Neuronal stem cell (in vitro differentiated cells): ENCODE results near the gene ZBTB45.

ENCODE experiments used
- DNase-seq: peaks from one replicate; pipeline ENCODE4 v3.0.0-alpha.2; 2013; ENCODE audit warnings: low spot score
- H2AFZ ChIP-seq: one replicate; pipeline ENCODE4 v1.6.1; 2013; ENCODE audit warnings: mild to moderate bottlenecking, low read length, inconsistent platforms
- H2AK5ac ChIP-seq: 2 replicates; pipeline ENCODE4 v1.6.1; 2013; ENCODE audit warnings: low read depth, mild to moderate bottlenecking, inconsistent platforms, low read length, moderate library complexity, mixed read lengths
- H2BK120ac ChIP-seq: 2 replicates; pipeline ENCODE4 v1.6.1; 2013; ENCODE audit warnings: low read depth, mild to moderate bottlenecking, inconsistent platforms, low read length, moderate library complexity, mixed read lengths
- H2BK12ac ChIP-seq: one replicate; pipeline ENCODE4 v1.6.1; 2013; ENCODE audit warnings: low read length, inconsistent platforms
- H2BK15ac ChIP-seq: 2 replicates; pipeline ENCODE4 v1.6.1; 2013; ENCODE audit warnings: mild to moderate bottlenecking, low read length, inconsistent platforms, mixed read lengths
- H2BK5ac ChIP-seq: one replicate; pipeline ENCODE4 v1.6.1; 2013; ENCODE audit warnings: inconsistent platforms, mild to moderate bottlenecking, low read length, moderate library complexity
- H3K14ac ChIP-seq: one replicate; pipeline ENCODE4 v1.6.1; 2013; ENCODE audit warnings: low read length, inconsistent platforms
- H3K18ac ChIP-seq: 2 replicates; pipeline ENCODE4 v1.6.1; 2013; ENCODE audit warnings: low read length, inconsistent platforms
- H3K23ac ChIP-seq: 2 replicates; pipeline ENCODE4 v1.6.1; 2013; ENCODE audit warnings: low read depth, mild to moderate bottlenecking, mixed read lengths, low read length, inconsistent platforms; ENCODE audit not compliant: poor library complexity
- H3K27ac ChIP-seq: replicated peaks from 3 replicates; pipeline ENCODE4 v1.5.1; 2013; ENCODE audit warnings: low read length, inconsistent platforms
- H3K27me3 ChIP-seq, 3 experiments: 2 replicates each; pipeline ENCODE4 v1.6.1; 2013; ENCODE audit warnings: low read length in 3 of 3, mild to moderate bottlenecking in 2 of 3, inconsistent platforms in 1 of 3, low read depth in 1 of 3, mixed read lengths in 1 of 3, moderate library complexity in 1 of 3; ENCODE audit not compliant: control insufficient read depth in 3 of 3, insufficient read depth in 3 of 3
- H3K36me3 ChIP-seq, 2 donors: replicated peaks in 1 of 2; 2 replicates each; pipeline ENCODE4 v1.6.1; 2013; ENCODE audit warnings: low read length in 2 of 2; ENCODE audit not compliant: control insufficient read depth in 2 of 2, insufficient read depth in 2 of 2
- H3K4ac ChIP-seq: 2 replicates; pipeline ENCODE4 v1.6.1; 2013; ENCODE audit warnings: inconsistent platforms, mild to moderate bottlenecking, low read length, moderate library complexity
- H3K4me1 ChIP-seq, 2 donors: 1 replicate in 1 of 2; 2 replicates in 1 of 2; pipeline ENCODE4 v1.6.1; 2013; ENCODE audit warnings: low read length in 2 of 2, low read depth in 1 of 2; ENCODE audit not compliant: control insufficient read depth in 2 of 2, insufficient read depth in 1 of 2
- H3K4me2 ChIP-seq: one replicate; pipeline ENCODE4 v1.6.1; 2013; ENCODE audit warnings: mild to moderate bottlenecking, low read length, inconsistent platforms; ENCODE audit not compliant: insufficient read depth, poor library complexity, severe bottlenecking
- H3K4me3 ChIP-seq, 2 donors: 2 replicates each; pipeline ENCODE4 v1.5.1; 2013; ENCODE audit warnings: low read length in 2 of 2, mild to moderate bottlenecking in 2 of 2, inconsistent platforms in 1 of 2, moderate library complexity in 1 of 2
- H3K79me1 ChIP-seq: one replicate; pipeline ENCODE4 v1.6.1; 2013; ENCODE audit warnings: low read depth, mild to moderate bottlenecking, inconsistent platforms, low read length, moderate library complexity
- H3K9ac ChIP-seq: one replicate; pipeline ENCODE4 v1.6.1; 2013; ENCODE audit warnings: mild to moderate bottlenecking, low read depth, low read length, inconsistent platforms; ENCODE audit not compliant: poor library complexity
- H3K9me3 ChIP-seq, 2 donors: replicated peaks in 1 of 2; 2 replicates each; pipeline versions ENCODE3 to v1.6.1; 2013; ENCODE audit warnings: low read length in 2 of 2, mild to moderate bottlenecking in 2 of 2, inconsistent platforms in 1 of 2, low read depth in 1 of 2, mixed read lengths in 1 of 2, moderate library complexity in 1 of 2; ENCODE audit not compliant: control insufficient read depth in 2 of 2, insufficient read depth in 1 of 2
- H4K8ac ChIP-seq: one replicate; pipeline ENCODE4 v1.6.1; 2013; ENCODE audit warnings: low read depth, mild to moderate bottlenecking, inconsistent platforms, low read length, moderate library complexity
- H4K91ac ChIP-seq: one replicate; pipeline ENCODE4 v1.6.1; 2013; ENCODE audit warnings: low read length, low read depth, mild to moderate bottlenecking, inconsistent platforms; ENCODE audit not compliant: poor library complexity
- WGBS, 2 donors: extraction: QIAGEN DNeasy Blood & Tissue Kit; methylation state at CpG; one replicate each; pipeline ENCODE4 v1.1.7; 2013; ENCODE audit warnings: missing lambda C conversion rate in 2 of 2, mixed read lengths in 1 of 2; ENCODE audit not compliant: insufficient read length in 2 of 2, insufficient replicate concordance in 1 of 2; ENCODE audit errors: extremely low coverage in 2 of 2; 5-methylcytosine and 5-hydroxymethylcytosine counted together

Gene ZBTB45

DNA sequence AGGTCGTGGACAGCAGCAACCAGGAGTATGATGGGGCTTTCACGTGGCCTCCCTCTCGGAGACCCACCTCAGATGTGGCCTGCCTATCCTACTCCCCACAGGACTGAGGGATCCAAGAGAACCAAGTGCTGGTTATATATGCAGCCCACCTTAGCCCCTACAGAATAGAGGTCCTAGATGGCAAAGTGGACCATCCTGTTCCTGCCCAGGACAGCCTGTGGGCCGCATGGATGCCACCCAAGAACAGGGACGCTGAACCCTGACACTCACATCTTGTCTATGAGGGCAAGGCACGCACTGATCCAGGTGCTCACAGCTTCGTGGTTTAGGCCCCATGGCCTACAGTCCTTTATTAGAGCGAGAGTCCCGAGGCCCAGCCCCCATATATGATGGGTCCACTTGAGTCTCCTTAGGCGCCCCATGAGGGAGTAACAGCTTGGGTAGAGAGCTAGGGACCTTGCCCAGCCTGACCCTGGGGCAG lies 6.4 kb downstream of the ZBTB45 start:
- no peak overlapping the region for H3K4ac ChIP-seq
- H2BK12ac ChIP-seq = no peak overlapping the region
- H4K8ac ChIP-seq = no peak overlapping the region
- H2BK5ac ChIP-seq = no peak overlapping the region
- no peak overlapping the region for H2BK120ac ChIP-seq
- peak overlapping the region; percentile 96 for H2AK5ac ChIP-seq
- DNase-seq = no peak
- no peak overlapping the region for H3K14ac ChIP-seq
- H3K9ac ChIP-seq = no peak overlapping the region
- H3K4me3 ChIP-seq = no peak overlapping the region
- H3K36me3 ChIP-seq = peaks cover 24 to 47% of the 10 kb centered on the region in 2 donors
- H3K18ac ChIP-seq = no peak overlapping the region
- peak overlapping the region; percentile 85 for H3K23ac ChIP-seq
- peaks cover 4 to 12% of the 10 kb centered on the region in 2 donors for H3K4me1 ChIP-seq
- no peak overlapping the region for H3K4me2 ChIP-seq
- H3K27ac ChIP-seq = no peak overlapping the region
- no peak overlapping the region for H2AFZ ChIP-seq
- H3K27me3 ChIP-seq = no peaks in the 10 kb centered on the region
- H3K9me3 ChIP-seq = no peaks in the 10 kb centered on the region
- H2BK15ac ChIP-seq = no peak overlapping the region
- no CpG with 5 or more reads among the region's 10 CpGs for WGBS, 2 donors
- no peak overlapping the region for H4K91ac ChIP-seq
- H3K79me1 ChIP-seq = peaks cover 13% of the 10 kb centered on the region

DNA sequence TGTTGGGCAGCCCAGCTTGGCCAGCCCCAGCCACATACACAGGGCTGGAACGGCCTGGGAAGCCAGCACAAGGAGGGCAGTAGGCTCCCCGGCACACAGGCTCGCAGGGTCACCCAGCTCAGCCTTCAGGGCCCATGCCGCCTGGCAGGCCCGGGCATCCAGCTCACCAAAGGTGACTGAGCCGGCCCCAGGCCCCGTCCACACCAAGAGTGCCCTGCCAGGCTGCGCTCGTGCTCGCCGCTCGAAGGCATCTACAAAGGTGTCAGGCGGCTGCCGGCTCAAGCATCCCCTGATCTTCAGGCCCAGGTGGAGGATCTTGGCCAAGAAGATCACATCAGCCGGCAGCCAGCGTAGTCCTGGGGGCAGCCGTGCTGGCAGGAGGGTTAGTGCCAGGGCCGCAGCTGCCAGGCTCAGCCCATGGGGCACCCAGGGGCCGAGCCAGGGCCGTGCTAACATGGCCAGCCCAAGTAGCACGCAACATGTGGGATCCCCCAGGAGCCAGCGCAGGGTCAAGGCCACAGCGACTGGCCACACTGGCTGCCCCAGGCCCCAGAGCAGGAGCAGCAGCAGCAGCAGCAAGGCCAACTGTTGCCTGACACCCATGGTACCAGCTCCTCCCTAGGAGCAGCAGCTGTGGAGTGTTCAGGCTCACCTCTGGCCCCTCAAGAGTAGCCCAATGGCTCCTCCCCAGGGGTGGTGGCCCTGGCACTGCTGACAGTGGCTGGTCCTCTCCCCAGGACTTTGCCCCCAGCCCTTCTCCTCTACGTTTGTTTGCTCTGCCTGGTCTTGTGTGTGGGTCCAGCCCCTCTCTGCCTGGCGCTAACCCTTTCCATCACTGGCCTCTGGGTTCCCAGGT lies 8.0 kb downstream of the ZBTB45 start, which contains the start of gene SLC27A5:
TSS of gene SLC27A5 (minus strand) at position 640 of the 856 bp plus-strand sequence. CDS start at position 603, 37 bp downstream.
- Histone ChIP-seq H3K4me3 (peak within 1 kb of the TSS in 1 of 2 donors; percentile 14), H3K18ac (no peak within 1 kb of the TSS), H3K4me1 (peaks cover 0 to 9% of the 10 kb centered on the region in 2 donors), H3K9me3 (no peaks in the 10 kb centered on the region), H2BK12ac (no peak within 1 kb of the TSS), H3K4ac (peak within 1 kb of the TSS; percentile 45), H3K4me2 (no peak within 1 kb of the TSS), H2BK15ac (no peak within 1 kb of the TSS), H4K8ac (peak within 1 kb of the TSS; percentile 43), H2AFZ (no peak within 1 kb of the TSS), H4K91ac (no peak within 1 kb of the TSS), H3K9ac (peak within 1 kb of the TSS; percentile 30), H3K27me3 (no peaks in the 10 kb centered on the region), H2BK120ac (no peak within 1 kb of the TSS), H3K23ac (peak within 1 kb of the TSS; percentile 67), H2AK5ac (peak within 1 kb of the TSS; percentile 56), H3K14ac (peak within 1 kb of the TSS; percentile 56), H2BK5ac (no peak within 1 kb of the TSS), H3K27ac (no peak within 1 kb of the TSS), H3K79me1 (peaks cover under 1% of the 10 kb centered on the region), H3K36me3 (peaks cover 16 to 36% of the 10 kb centered on the region in 2 donors)
- DNase-seq = no peak
- WGBS, 2 donors = no CpG with 5 or more reads among the region's 25 CpGs

DNA sequence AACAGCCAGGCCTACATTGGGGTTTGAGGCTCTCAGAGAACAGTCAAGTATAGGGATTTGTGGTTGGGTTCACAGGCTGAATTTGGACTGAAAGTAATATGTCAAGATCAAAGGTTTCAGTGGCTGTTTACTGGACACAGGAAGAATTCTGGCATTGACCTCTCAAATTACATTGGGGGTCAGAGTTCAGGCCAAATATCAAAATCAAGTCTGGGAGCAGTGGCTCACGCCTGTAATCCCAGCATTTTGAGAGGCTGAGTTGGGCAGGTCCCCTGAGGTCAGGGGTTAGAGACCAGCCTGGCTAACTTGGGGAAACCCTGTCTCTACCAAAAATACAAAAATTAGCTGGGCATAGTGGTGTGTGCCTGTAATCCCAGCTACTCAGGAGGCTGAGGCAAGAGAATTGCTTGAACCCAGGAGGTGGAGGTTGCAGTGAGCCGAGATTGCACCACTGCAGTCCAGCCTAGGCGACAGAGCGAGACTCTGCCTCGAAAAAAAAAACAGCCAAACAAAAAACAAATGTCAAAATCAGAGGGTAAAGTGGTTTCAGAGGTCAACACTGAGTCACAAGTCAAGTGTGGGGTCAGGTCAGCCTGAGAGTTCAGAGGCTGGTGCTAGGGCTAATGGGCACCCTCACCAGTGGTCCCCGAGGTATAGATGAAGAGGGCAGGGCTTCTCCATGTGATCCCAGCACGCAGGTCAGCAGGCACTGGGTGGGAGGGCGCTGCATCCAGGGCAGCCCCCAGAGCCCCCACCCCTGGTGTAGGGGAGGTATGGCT lies 9.3 kb downstream of the ZBTB45 start:
- no peak for DNase-seq
- H3K4me1 ChIP-seq = peaks cover 0 to 6% of the 10 kb centered on the region in 2 donors

DNA sequence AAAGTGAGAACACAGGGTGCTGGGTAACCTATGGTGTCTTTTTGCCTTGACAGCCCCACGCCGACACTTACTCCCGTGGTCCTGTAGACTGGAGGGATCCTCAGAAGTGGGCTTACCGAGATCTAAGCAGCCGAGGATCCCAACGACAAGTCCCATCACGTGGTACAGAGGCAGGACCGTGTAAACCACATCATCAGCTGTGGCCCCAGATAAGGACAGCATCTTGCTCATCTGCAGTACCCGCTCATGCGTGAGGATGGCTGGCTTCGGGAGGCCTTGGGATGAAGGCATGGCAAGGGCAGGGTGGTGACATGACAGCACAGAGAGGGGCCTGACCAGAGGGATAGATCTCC lies 9.9 kb downstream of the ZBTB45 start:
- no peak overlapping the region for H3K9ac ChIP-seq
- H3K4ac ChIP-seq = no peak overlapping the region
- H2AK5ac ChIP-seq = no peak overlapping the region
- H3K27ac ChIP-seq = no peak overlapping the region
- no peak overlapping the region for H4K8ac ChIP-seq
- H3K27me3 ChIP-seq = no peaks in the 10 kb centered on the region
- no peaks in the 10 kb centered on the region for H3K9me3 ChIP-seq
- H3K4me2 ChIP-seq = no peak overlapping the region
- no peak overlapping the region for H2BK12ac ChIP-seq
- no peak overlapping the region for H3K23ac ChIP-seq
- H2BK120ac ChIP-seq = no peak overlapping the region
- DNase-seq = no peak
- H3K79me1 ChIP-seq = no peaks in the 10 kb centered on the region
- no peak overlapping the region for H2BK15ac ChIP-seq
- H3K4me3 ChIP-seq = no peak overlapping the region
- H3K36me3 ChIP-seq = peaks cover 5 to 21% of the 10 kb centered on the region in 2 donors
- H3K14ac ChIP-seq = no peak overlapping the region
- no CpG with 5 or more reads among the region's 11 CpGs for WGBS, 2 donors
- H3K4me1 ChIP-seq = peaks cover 0 to 6% of the 10 kb centered on the region in 2 donors
- no peak overlapping the region for H3K18ac ChIP-seq
- H2AFZ ChIP-seq = no peak overlapping the region
- H2BK5ac ChIP-seq = no peak overlapping the region
- no peak overlapping the region for H4K91ac ChIP-seq

More for the DNA sequence above, 9.3 kb downstream of the ZBTB45 start:
- Histone ChIP-seq H3K4me3 (no peak overlapping the region), H4K91ac (no peak overlapping the region), H3K14ac (no peak overlapping the region), H3K4ac (no peak overlapping the region), H3K9me3 (no peaks in the 10 kb centered on the region), H3K36me3 (peaks cover 5 to 24% of the 10 kb centered on the region in 2 donors), H3K27ac (no peak overlapping the region), H4K8ac (no peak overlapping the region), H2AK5ac (no peak overlapping the region), H3K4me2 (no peak overlapping the region), H2BK120ac (no peak overlapping the region), H2BK5ac (no peak overlapping the region), H3K27me3 (no peaks in the 10 kb centered on the region), H3K23ac (no peak overlapping the region), H2AFZ (no peak overlapping the region), H2BK12ac (no peak overlapping the region), H2BK15ac (no peak overlapping the region), H3K9ac (no peak overlapping the region), H3K18ac (no peak overlapping the region), H3K79me1 (no peaks in the 10 kb centered on the region)
- WGBS, 2 donors = no CpG with 5 or more reads among the region's 8 CpGs
